ENCODE measurements around the gene URB2.
"Not testable (repeated sequence)": the region's sequence is repeated elsewhere in the genome, so short reads cannot be mapped to it uniquely, and the experiment has no call there.

URB2 gene

DNA sequence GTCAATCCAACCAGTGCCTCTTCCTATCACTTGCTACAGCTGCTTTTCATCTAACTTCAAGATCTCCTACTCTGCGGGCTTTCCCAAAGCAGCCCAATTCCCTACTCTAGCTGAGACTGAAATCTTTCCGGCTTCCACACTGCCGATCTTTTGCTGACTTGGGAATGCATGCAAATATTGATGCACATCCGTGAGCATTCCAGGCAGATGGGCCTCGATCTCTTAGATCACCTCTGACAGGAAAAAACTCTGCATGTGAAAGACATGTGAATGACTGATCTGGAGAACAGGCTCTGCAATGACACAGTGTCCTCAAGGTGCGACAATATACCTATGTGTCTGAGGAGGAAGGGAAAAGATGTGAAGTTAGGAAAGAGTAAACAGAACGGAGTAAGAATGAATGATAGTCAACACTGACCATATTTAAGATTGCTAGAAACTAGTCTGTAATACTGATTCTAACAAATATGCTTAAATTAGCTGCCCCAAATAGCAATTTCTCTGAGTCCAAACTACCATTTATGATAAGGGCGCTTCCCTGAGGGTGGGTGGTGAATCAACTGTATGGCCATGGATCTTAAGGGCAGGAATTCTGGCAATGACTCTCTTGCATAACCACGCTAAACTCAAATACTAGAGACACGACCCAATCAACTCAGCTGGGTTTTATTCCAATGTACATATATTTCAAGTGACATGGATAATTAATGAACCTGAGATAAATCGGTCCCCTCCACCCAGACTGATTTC lies 8.5 kb upstream of the URB2 start:
- no peak for DNase-seq

- DNase-seq = no peak
These were observed 7.0 kb upstream of the URB2 start for GRCh38 chr1:229619002-229619401.

GRCh38 chr1:229619614-229620013 lies 6.4 kb upstream of the URB2 start:
- no peak for DNase-seq

- DNase-seq = no peak
These were observed 5.2 kb upstream of the URB2 start for GRCh38 chr1:229620876-229621275.

DNA sequence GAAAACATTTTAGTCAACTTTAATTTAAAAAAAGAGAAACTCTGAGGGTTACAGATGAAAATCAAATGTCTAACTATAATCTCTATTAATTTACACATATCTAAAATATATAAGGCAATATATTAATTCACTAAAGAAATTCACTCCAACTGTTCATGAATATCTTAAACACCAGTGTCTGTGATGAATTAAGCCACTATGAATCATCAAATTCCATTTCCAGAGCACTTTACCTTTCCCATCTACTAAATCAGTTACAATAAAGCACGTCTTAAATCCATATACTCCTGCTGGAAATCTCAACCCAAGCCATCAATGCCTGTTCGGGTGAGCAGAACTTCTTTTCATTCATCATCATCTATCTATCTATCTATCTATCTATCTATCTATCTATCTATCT lies 4.4 kb upstream of the URB2 start:
- no peak for DNase-seq

DNA sequence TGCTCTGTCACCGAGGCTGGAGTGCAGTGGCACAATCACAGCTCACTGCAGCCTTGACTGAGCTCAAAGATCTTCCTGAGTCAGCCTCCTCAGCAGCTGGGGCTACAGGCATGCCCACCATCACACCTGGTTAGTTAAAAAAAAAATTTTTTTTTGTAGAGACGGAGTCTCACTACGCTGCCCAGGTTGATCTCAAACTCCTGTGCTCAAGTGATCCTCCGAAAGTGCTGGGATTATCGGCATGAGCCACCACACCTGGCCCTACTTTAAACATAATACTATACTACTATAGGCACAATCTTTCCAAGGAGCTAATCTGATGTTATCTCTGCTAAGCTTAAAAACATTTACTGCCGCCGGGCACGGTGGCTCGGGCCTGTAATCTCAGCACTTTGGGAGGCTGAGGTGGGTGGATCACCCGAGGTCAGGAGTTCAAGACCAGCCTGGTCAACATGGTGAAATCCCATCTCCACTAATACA lies 3.4 kb upstream of the URB2 start:
- DNase-seq = not testable (repeated sequence)

GRCh38 chr1:229623225-229623624 lies 2.8 kb upstream of the URB2 start:
- DNase-seq = no peak

- DNase-seq = no peak
These were observed 2.2 kb upstream of the URB2 start for GRCh38 chr1:229623838-229624237.

GRCh38 chr1:229624521-229625070 lies 1.5 kb upstream of the URB2 start:
- no peak for DNase-seq

DNA sequence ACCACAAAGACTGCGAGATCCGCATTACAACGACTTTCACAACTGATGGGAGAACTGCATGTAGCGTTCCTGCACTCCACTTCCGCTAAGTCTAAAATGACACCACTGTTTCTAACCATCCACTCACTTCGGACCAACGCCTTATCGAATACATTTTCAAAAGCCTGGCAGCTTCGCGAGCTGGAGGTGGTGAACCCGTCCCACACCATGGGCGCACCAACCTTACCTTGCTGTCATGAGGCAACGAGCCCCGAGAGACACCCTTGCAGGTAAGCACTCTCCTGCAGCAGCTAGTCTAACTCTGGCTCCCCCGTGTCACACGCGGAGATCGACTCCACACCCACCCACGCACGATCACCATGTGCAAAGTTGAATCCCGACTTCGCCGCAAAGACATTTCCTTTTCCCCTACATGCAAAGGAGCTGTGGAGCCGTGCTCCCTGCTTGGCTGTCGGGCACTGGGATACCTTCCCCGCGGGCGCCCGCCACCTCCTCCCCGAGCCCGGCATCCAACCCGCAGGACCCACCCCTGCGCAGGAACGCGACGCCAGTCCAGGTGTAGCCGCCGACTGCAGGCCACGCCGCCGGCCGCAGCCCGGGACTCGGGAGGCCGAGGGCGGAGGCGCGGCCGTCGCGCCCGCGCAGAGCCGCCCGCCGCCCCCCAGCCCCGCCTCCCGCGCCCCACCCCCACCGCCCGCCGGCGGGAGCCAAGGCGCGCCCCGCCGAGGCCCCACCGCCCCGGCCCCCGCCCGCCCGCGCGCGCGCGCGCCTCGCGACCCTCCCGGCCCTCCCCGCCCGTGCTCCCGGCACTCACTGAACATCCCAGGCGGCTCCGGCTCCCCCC lies 754 bp upstream of the URB2 start:
- DNase-seq = peak; percentile 58

DNA sequence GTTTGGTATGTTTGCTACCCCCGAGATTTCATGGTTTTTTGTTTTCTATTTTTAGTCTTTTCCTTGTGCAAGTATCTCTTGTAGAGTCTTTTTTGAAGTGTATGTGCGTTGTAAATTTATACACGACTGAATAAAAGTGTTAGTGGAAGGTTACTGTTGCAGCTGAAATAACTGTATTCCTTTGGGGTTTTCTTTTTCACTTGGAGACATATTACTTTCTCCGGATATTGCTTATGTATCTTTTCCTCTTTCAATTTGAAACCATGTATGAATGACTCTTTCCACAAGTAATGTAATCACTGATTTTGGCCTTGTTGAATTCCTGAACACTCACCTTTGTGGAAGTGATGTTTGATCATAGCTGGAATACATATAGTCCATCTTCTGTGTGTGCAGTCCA lies 956 bp downstream of the URB2 start:
- DNase-seq = no peak

GRCh38 chr1:229629261-229629660 lies 3.2 kb downstream of the URB2 start:
- DNase-seq = no peak

GRCh38 chr1:229631148-229631547 lies 5.1 kb downstream of the URB2 start:
- DNase-seq = no peak

DNA sequence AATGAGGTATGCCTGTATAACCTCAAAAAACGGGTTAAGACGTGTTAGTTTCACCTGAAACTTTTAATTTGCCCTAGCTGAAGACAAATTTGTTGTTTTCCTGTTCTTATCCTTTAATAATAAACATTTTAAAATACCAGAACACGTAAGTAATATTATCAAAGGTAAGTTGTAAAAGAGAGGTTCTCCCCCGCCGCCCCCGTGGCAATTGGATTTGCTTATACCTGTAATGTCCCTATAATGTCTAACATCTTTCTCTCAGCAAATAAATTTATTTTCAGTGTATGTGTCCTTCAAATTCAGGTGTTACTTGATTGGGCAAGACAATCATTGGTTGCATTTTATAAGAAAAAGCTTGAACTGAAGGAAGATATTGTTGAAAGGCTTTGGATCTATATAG lies 5.9 kb downstream of the URB2 start:
- DNase-seq = no peak

DNA sequence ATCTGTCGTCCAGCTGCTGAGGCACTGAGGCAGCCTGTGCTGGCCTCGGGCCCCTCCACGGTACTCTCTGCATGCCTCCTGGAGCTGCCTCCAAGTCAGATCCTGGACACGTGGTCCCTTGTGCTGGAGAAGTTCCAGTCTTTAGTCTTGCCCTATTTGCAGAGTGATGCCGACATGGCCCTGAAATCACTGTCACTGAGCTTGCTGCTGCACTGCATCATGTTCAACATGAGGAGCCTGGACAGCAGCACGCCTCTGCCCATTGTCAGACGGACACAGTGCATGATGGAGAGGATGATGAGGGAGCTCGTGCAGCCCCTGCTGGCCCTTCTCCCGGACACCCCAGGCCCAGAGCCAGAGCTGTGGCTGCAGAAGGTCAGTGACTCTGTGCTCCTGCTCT lies 10.0 kb downstream of the URB2 start:
- DNase-seq = no peak

- no peak for DNase-seq
These were observed 11.7 kb downstream of the URB2 start for GRCh38 chr1:229637746-229638145.

GRCh38 chr1:229640455-229640854 lies 14.4 kb downstream of the URB2 start:
- no peak for DNase-seq

DNA sequence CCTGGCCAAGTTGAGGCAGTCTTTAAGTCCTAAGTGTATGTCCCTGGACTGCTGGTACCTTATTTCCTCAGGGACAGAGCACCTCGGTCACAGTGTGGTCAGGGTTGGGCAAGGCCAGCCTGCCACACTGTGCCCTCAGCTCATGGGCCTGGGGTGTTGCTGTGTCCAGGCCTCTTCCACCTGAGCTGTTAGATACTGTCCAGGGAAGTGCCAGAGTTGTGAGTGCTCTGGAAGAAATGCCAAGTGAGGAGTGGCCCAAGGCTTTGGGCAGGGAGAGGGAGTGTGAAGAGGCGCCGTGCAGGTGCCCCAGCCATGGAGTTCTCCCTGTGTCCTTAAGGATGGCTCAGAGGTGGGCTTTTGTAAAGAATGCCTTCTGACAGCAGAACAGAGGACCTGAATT lies 15.3 kb downstream of the URB2 start:
- DNase-seq = no peak

DNA sequence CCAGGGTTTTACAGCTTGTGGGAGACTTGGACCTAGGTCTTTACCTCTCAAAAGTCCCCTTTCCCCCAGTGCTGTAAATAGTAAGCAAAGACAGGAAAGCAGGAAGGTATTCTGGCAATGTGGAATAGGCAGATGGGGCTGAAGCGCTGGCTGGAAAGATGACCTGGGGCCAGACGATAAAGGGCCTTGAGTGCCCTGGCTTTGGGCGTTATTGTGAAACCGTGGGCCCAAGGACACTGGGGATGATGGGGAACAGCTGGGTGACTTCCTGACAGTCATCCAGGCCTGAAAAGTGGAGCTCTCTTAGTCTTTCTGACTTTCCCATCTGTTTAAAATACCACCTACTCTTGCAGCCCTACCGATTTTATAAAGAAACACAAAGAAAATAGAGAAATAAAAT lies 16.3 kb downstream of the URB2 start:
- DNase-seq = no peak

GRCh38 chr1:229642970-229643369 lies 16.9 kb downstream of the URB2 start:
- no peak for DNase-seq

- DNase-seq = no peak
These were observed 18.1 kb downstream of the URB2 start for GRCh38 chr1:229643996-229644745.

DNA sequence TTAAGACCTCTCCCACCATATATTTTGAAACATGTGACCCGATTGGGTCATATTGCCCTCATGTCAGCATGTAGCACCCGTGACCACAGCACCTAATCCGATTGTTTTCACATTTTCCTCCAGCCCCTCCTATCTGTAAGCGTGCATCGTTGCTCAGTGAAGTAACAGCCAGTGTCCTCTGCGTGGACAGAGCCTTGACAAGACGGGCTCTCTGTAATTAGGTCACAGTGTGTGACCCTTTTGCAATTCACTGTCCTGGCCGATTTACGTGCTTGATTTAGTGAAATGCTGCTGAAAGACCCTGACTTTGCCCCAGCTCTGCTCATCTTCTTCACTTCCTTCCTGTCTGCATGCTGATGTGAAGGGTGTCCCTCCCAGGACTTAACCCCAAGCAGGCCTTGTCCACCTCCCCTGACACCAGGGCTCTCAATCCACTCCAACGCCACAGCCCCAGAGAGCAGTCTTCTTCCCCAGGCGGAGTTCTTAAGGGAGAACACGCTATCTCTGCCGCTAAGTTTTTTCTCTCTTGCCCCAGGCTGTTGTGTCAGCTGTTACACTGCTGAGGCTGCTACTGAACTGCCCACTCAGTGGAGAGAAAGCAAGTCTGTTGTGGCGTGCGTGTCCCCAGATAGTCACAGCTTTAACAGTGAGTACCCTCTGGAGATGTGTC lies 19.4 kb downstream of the URB2 start:
- no peak for DNase-seq

DNA sequence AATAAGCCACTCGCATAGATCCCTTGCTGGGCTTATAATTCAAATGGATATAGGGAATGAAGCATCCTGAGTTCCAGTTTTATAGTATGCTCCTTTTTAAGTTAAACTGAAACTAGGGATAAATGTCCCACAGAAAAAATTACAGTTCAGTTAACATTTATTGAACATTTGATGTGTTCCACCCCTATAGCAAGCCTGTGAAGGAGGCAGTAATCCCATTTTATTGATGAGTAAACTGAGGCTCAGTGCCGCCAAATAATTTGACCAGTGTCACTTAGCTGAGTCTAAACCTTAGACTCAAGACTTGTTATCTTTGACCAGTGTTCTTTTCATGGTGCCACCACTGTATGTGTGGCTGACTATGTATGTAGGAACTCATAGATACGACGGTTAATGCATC lies 22.4 kb downstream of the URB2 start:
- no peak for DNase-seq
